GM12878 (cell line): ENCODE data around the gene PHETA2. TPM values are rescaled to one million over a fixed set of nuclear protein-coding genes. Genes with fewer than 3 reads are reported as not detected.
"Not testable (repeated sequence)": the region's sequence is repeated elsewhere in the genome, so short reads cannot be mapped to it uniquely, and the experiment has no call there.

ENCODE experiments used
- ATAC-seq: fragments of 200-7000 bp; cut with Tn5 transposase; 3 replicates; pipeline ENCODE4 v1.9.1; 2020; ENCODE audit warnings: mild to moderate bottlenecking, moderate library complexity
- BruUV-seq: library from RNA; stranded (reverse); fragments of 400-500 nt; replicated peaks from 2 replicates; lab custom pipeline; 2021; lab: Mats Ljungman, UMichigan
- CTCF ChIA-PET: fragments of 300-600 bp; sonication (Branson Sonifier 250); formaldehyde crosslinking; extraction: SDS; loops from one replicate; lab custom pipeline; 2021; ENCODE audit warnings: inconsistent platforms; lab: Yijun Ruan, JAX
- POLR2A ChIA-PET: fragments of 350-600 bp; formaldehyde crosslinking; extraction: SDS; loops from one replicate; lab custom pipeline; 2021; ENCODE audit warnings: inconsistent platforms; lab: Charles Lee
- RAD21 ChIA-PET: fragments of 300-600 bp; sonication (Branson Sonifier 250); formaldehyde crosslinking; loops from one replicate; lab custom pipeline; 2023; ENCODE audit warnings: antibody characterized with exemption; ENCODE audit not compliant: unreplicated experiment; lab: Charles Lee
- SMC1A ChIA-PET: fragments of 300-600 bp; sonication (Branson Sonifier 250); formaldehyde crosslinking; loops from one replicate; lab custom pipeline; 2023; ENCODE audit not compliant: unreplicated experiment, uncharacterized antibody; lab: Charles Lee
- DNase-seq: peaks from one replicate; pipeline ENCODE4 v3.0.0-alpha.2; 2011; ENCODE audit warnings: low read depth, low spot score
- FAIRE-seq: peaks from 3 replicates; lab custom pipeline; 2011; peaks lifted over from hg19 to GRCh38; lab: Jason Lieb, UNC
- H2AFZ ChIP-seq: 2 replicates; pipeline ENCODE4 v1.6.0; 2011; ENCODE audit warnings: low read depth, low read length, control low read depth; ENCODE audit not compliant: control insufficient read depth
- H3K27ac ChIP-seq: 2 replicates; pipeline ENCODE4 v1.5.1; 2011; ENCODE audit warnings: control low read depth; ENCODE audit not compliant: control insufficient read depth, insufficient read depth
- H3K27me3 ChIP-seq, 2 experiments: replicated peaks in 1 of 2; 2 replicates each; pipeline versions ENCODE4 v1.6.0 to v1.6.1; 2011; ENCODE audit warnings: low read length in 1 of 2; ENCODE audit not compliant: control insufficient read depth in 2 of 2, insufficient read depth in 2 of 2
- H3K36me3 ChIP-seq, 2 experiments: 2 replicates each; pipeline ENCODE4 v1.5.1; 2011; ENCODE audit warnings: low read length in 1 of 2; ENCODE audit not compliant: control insufficient read depth in 2 of 2, insufficient read depth in 2 of 2
- H3K4me1 ChIP-seq: 2 replicates; pipeline ENCODE4 v1.6.1; 2011; ENCODE audit warnings: mild to moderate bottlenecking, low read length, moderate library complexity, mixed read lengths; ENCODE audit not compliant: control insufficient read depth, insufficient read depth
- H3K4me2 ChIP-seq: 2 replicates; pipeline ENCODE4 v1.6.0; 2011; ENCODE audit warnings: control low read depth; ENCODE audit not compliant: control insufficient read depth, insufficient read depth
- H3K4me3 ChIP-seq: fragments of 200-600 bp; sonication (generic); 2 replicates; pipeline ENCODE4 v1.5.1; 2016
- H3K79me2 ChIP-seq: 2 replicates; pipeline ENCODE4 v1.6.0; 2011; ENCODE audit warnings: low read length; ENCODE audit not compliant: control insufficient read depth, insufficient read depth
- H3K9ac ChIP-seq: 2 replicates; pipeline ENCODE4 v1.8.0; 2011; ENCODE audit warnings: low read length, control low read depth, mixed read lengths; ENCODE audit not compliant: control insufficient read depth, insufficient read depth
- H3K9me3 ChIP-seq: replicated peaks from 3 replicates; pipeline ENCODE4 v1.5.1; 2011; ENCODE audit warnings: mild to moderate bottlenecking, low read length; ENCODE audit not compliant: control insufficient read depth, insufficient read depth
- H4K20me1 ChIP-seq: 2 replicates; pipeline ENCODE4 v1.6.0; 2011; ENCODE audit not compliant: control insufficient read depth, insufficient read depth
- BMI1 ChIP-seq: fragments of 450-650 bp; IDR thresholded peaks from 2 replicates; pipeline ENCODE4 v1.6.1; 2016; ENCODE audit warnings: mild to moderate bottlenecking, moderate library complexity, borderline replicate concordance
- E2F4 ChIP-seq: IDR thresholded peaks from 2 replicates; pipeline ENCODE4 v1.6.1; 2012; ENCODE audit warnings: low read depth, low read length, improper control_type of control experiment
- MYB ChIP-seq: fragments of 150-350 bp; IDR thresholded peaks from 2 replicates; pipeline ENCODE4 v1.6.1; 2014; ENCODE audit warnings: mild to moderate bottlenecking, low read depth, low read length, borderline replicate concordance
- NR2C1 ChIP-seq: fragments of 450-650 bp; IDR thresholded peaks from 2 replicates; pipeline ENCODE4 v1.6.1; 2017; ENCODE audit warnings: antibody characterized with exemption, mild to moderate bottlenecking, moderate library complexity
- NR2F1 ChIP-seq: fragments of 450-650 bp; conservative IDR thresholded peaks from 2 replicates; pipeline ENCODE4 v1.6.1; 2017; ENCODE audit warnings: mild to moderate bottlenecking
- SMC3 ChIP-seq: IDR thresholded peaks from 2 replicates; pipeline ENCODE4 v1.6.1; 2011; ENCODE audit warnings: low read length, improper control_type of control experiment, borderline replicate concordance
- STAT3 ChIP-seq: IDR thresholded peaks from 2 replicates; pipeline ENCODE4 v1.6.1; 2011; ENCODE audit warnings: low read depth, low read length, improper control_type of control experiment
- WGBS: methylation state at CpG from one replicate; pipeline ENCODE4 v1.1.6; 2016; ENCODE audit warnings: low lambda C conversion rate; ENCODE audit not compliant: insufficient replicate concordance, insufficient coverage; ENCODE audit errors: missing lambda C conversion rate; 5-methylcytosine and 5-hydroxymethylcytosine counted together
- in situ Hi-C: fragments of 300-500 bp; cut with MboI; formaldehyde crosslinking; loops from 9 replicates; pipeline ENCODE4 v1.14.3; 2018; ENCODE audit warnings: mixed read lengths
- intact Hi-C: fragments of 100-400 bp; cut with micrococcal nuclease; formaldehyde crosslinking; loops from one replicate; pipeline ENCODE4 v1.14.2; 2022; ENCODE audit not compliant: unreplicated experiment
- polyA plus RNA-seq, 11 experiments: library from polyadenylated mRNA; depleted of rRNA in 4 of 11; unstranded in 6 of 11; stranded (reverse) in 5 of 11; fragments of >200 nt; fragmentation: Nextera tagmentation in 4 of 11; fragmentation: Illumina TruSeq in 1 of 11; extraction: Ambion mirVana in 4 of 11; extraction: Trizol in 1 of 11; gene quantifications; 1 replicate in 1 of 11; 2 replicates in 10 of 11; pipeline versions ENCODE4 v1.2.1 to v1.2.3, GENCODE V29; 2011 to 2016; ENCODE audit warnings: inconsistent platforms in 2 of 11, missing spikeins in 2 of 11, low read depth in 1 of 11
- small RNA-seq: library from RNA; depleted of rRNA; stranded (forward); fragments of <200 nt; gene quantifications from one replicate; pipeline ENCODE3, GENCODE V24; 2014
- total RNA-seq, 4 experiments: library from RNA; depleted of rRNA in 3 of 4; stranded (reverse); fragments of >200 nt in 3 of 4; fragmentation: Illumina TruSeq in 1 of 4; extraction: Trizol in 1 of 4; gene quantifications; 2 replicates each; pipeline versions ENCODE4 v1.2.1 to v1.2.3, GENCODE V29; 2013 to 2021

Gene PHETA2
- total and polyA plus RNA-seq, 10 of the 15 experiments (the other 5 are each of a cell fraction or from before 2014, with no cell fraction given), result 0.03 to 3.2 (median 1.7) TPM

GRCh38 chr22:42127606-42128005, 53.6 kb downstream of the PHETA2 start:
- no peak overlapping the region for H3K4me3 ChIP-seq

GRCh38 chr22:42128007-42128406, 54.0 kb downstream of the PHETA2 start:
- POLR2A ChIA-PET, RAD21 ChIA-PET, H3K27ac ChIP-seq, H3K9me3 ChIP-seq, CTCF ChIA-PET, H3K9ac ChIP-seq, ATAC-seq, intact Hi-C loops, H3K4me2 ChIP-seq, H3K36me3 ChIP-seq, FAIRE-seq, H3K27me3 ChIP-seq, BruUV-seq, H3K4me3 ChIP-seq, H4K20me1 ChIP-seq, SMC1A ChIA-PET, H2AFZ ChIP-seq, H3K79me2 ChIP-seq, H3K4me1 ChIP-seq, in situ Hi-C loops, DNase-seq: not testable (repeated sequence)
- 46% methylated on average over 13 of the region's 13 CpGs for WGBS

More at GRCh38 chr22:42127606-42128005, 53.6 kb downstream of the PHETA2 start:
- no peaks in the 10 kb centered on the region for H3K9me3 ChIP-seq
- 80% methylated on average over 16 of the region's 16 CpGs for WGBS
- no peak overlapping the region for H2AFZ ChIP-seq
- H3K36me3 ChIP-seq, result no peaks in the 10 kb centered on the region; a peak in 1 of 4 replicates
- CTCF ChIA-PET, result no interaction called here
- TF ChIP-seq MYB, result no peak
- no peak for TF ChIP-seq SMC3
- no peak for TF ChIP-seq E2F4
- no peak for TF ChIP-seq NR2C1
- no peak for TF ChIP-seq STAT3
- TF ChIP-seq BMI1, result no peak
- TF ChIP-seq NR2F1, result no peak
- H3K4me1 ChIP-seq, result no peaks in the 10 kb centered on the region
- H4K20me1 ChIP-seq, result no peaks in the 10 kb centered on the region
- no peak overlapping the region for H3K4me2 ChIP-seq
- no peak overlapping the region for H3K27ac ChIP-seq
- H3K79me2 ChIP-seq, result no peaks in the 10 kb centered on the region
- intact Hi-C loops, result no loop called here
- DNase-seq, result no peak
- no TSS peak for BruUV-seq
- POLR2A ChIA-PET, result no interaction called here
- ATAC-seq, result no peak
- RAD21 ChIA-PET, result no interaction called here
- SMC1A ChIA-PET, result no interaction called here
- no peak for FAIRE-seq
- no peak overlapping the region for H3K9ac ChIP-seq
- in situ Hi-C loops, result no loop called here
- no peaks in the 10 kb centered on the region for H3K27me3 ChIP-seq

Small RNA genes within 50 kb of the gene (small RNA-seq; reads per million reads assigned to genes)
- not detected for gene SNORD13P1

Other genes with a start within 250 kb of the PHETA2 start
Only the 7 nearest of the 11 such genes appear.
- 145 and 158 TPM in 2 replicates for gene CENPM, start 127.1 kb upstream of the PHETA2 start, total RNA-seq (2014; rRNA removed)
- 45.3 and 53.0 TPM in 2 replicates for gene CENPM, start 127.1 kb upstream of the PHETA2 start, total RNA-seq (2014; rRNA removed; fragmentation: Illumina TruSeq; extraction: Trizol)
- gene CENPM, start 127.1 kb upstream of the PHETA2 start, total RNA-seq (2021), result 81.6 and 84.4 TPM in 2 replicates
- gene CENPM, start 127.1 kb upstream of the PHETA2 start, polyA plus RNA-seq (2011; rRNA removed), result 26.6 and 67.9 TPM in 2 replicates
- 9.8 and 38.9 TPM in 2 replicates for gene CENPM, start 127.1 kb upstream of the PHETA2 start, polyA plus RNA-seq (2014; fragmentation: Illumina TruSeq; extraction: Trizol)
- 10 to 100 TPM; 36.7 to 62.3 TPM for gene CENPM, start 127.1 kb upstream of the PHETA2 start, polyA plus RNA-seq (2014; fragmentation: Nextera tagmentation; extraction: Ambion mirVana)
- gene CENPM, start 127.1 kb upstream of the PHETA2 start, polyA plus RNA-seq (2014; rRNA removed), result 126 and 148 TPM in 2 replicates
- gene CENPM, start 127.1 kb upstream of the PHETA2 start, polyA plus RNA-seq (2016; fragmentation: Nextera tagmentation; extraction: Ambion mirVana), result 100 to 1,000 TPM; 177 to 212 TPM
- gene SEPTIN3, start 104.8 kb upstream of the PHETA2 start, total RNA-seq (2014; rRNA removed), result 1.1 and 1.5 TPM in 2 replicates
- gene SEPTIN3, start 104.8 kb upstream of the PHETA2 start, total RNA-seq (2014; rRNA removed; fragmentation: Illumina TruSeq; extraction: Trizol), result 1.3 and 1.4 TPM in 2 replicates
- gene SEPTIN3, start 104.8 kb upstream of the PHETA2 start, total RNA-seq (2021), result 1.7 and 1.9 TPM in 2 replicates
- gene SEPTIN3, start 104.8 kb upstream of the PHETA2 start, polyA plus RNA-seq (2011; rRNA removed), result 0.43 and 0.52 TPM in 2 replicates
- 3.1 TPM in 2 replicates for gene SEPTIN3, start 104.8 kb upstream of the PHETA2 start, polyA plus RNA-seq (2014; fragmentation: Illumina TruSeq; extraction: Trizol)
- under 1 TPM; 0.39 to 0.60 TPM for gene SEPTIN3, start 104.8 kb upstream of the PHETA2 start, polyA plus RNA-seq (2014; fragmentation: Nextera tagmentation; extraction: Ambion mirVana)
- gene SEPTIN3, start 104.8 kb upstream of the PHETA2 start, polyA plus RNA-seq (2014; rRNA removed), result 1.5 and 1.8 TPM in 2 replicates
- under 1 TPM; 0.05 to 0.15 TPM for gene SEPTIN3, start 104.8 kb upstream of the PHETA2 start, polyA plus RNA-seq (2016; fragmentation: Nextera tagmentation; extraction: Ambion mirVana)
- 0.65 and 1.1 TPM in 2 replicates for gene WBP2NL, start 75.5 kb upstream of the PHETA2 start, total RNA-seq (2014; rRNA removed)
- 1.3 and 1.4 TPM in 2 replicates for gene WBP2NL, start 75.5 kb upstream of the PHETA2 start, total RNA-seq (2014; rRNA removed; fragmentation: Illumina TruSeq; extraction: Trizol)
- gene WBP2NL, start 75.5 kb upstream of the PHETA2 start, total RNA-seq (2021), result 1.5 and 1.8 TPM in 2 replicates
- gene WBP2NL, start 75.5 kb upstream of the PHETA2 start, polyA plus RNA-seq (2011; rRNA removed), result 0.46 and 0.88 TPM in 2 replicates
- gene WBP2NL, start 75.5 kb upstream of the PHETA2 start, polyA plus RNA-seq (2014; fragmentation: Illumina TruSeq; extraction: Trizol), result 1.7 and 2.8 TPM in 2 replicates
- gene WBP2NL, start 75.5 kb upstream of the PHETA2 start, polyA plus RNA-seq (2014; fragmentation: Nextera tagmentation; extraction: Ambion mirVana), result 1 to 10 TPM; 1.3 to 1.6 TPM
- gene WBP2NL, start 75.5 kb upstream of the PHETA2 start, polyA plus RNA-seq (2014; rRNA removed), result 0.70 and 1.9 TPM in 2 replicates
- gene WBP2NL, start 75.5 kb upstream of the PHETA2 start, polyA plus RNA-seq (2016; fragmentation: Nextera tagmentation; extraction: Ambion mirVana), result 1 to 10 TPM in 1 of 2 experiments, under 1 TPM in 1; 0.90 to 1.3 TPM
- 45.9 and 46.0 TPM in 2 replicates for gene NAGA, start 3.4 kb upstream of the PHETA2 start, total RNA-seq (2014; rRNA removed)
- gene NAGA, start 3.4 kb upstream of the PHETA2 start, total RNA-seq (2014; rRNA removed; fragmentation: Illumina TruSeq; extraction: Trizol), result 22.7 and 23.1 TPM in 2 replicates
- 33.9 and 34.4 TPM in 2 replicates for gene NAGA, start 3.4 kb upstream of the PHETA2 start, total RNA-seq (2021)
- gene NAGA, start 3.4 kb upstream of the PHETA2 start, polyA plus RNA-seq (2011; rRNA removed), result 14.5 and 29.8 TPM in 2 replicates
- gene NAGA, start 3.4 kb upstream of the PHETA2 start, polyA plus RNA-seq (2014; fragmentation: Illumina TruSeq; extraction: Trizol), result 19.6 and 32.6 TPM in 2 replicates
- 1 to 10 TPM; 9.3 to 9.8 TPM for gene NAGA, start 3.4 kb upstream of the PHETA2 start, polyA plus RNA-seq (2014; fragmentation: Nextera tagmentation; extraction: Ambion mirVana)
- gene NAGA, start 3.4 kb upstream of the PHETA2 start, polyA plus RNA-seq (2014; rRNA removed), result 43.7 and 45.0 TPM in 2 replicates
- 10 to 100 TPM; 34.1 to 39.0 TPM for gene NAGA, start 3.4 kb upstream of the PHETA2 start, polyA plus RNA-seq (2016; fragmentation: Nextera tagmentation; extraction: Ambion mirVana)
- gene SMDT1, start 5.5 kb downstream of the PHETA2 start, total RNA-seq (2014; rRNA removed), result 13.7 and 19.7 TPM in 2 replicates
- gene SMDT1, start 5.5 kb downstream of the PHETA2 start, total RNA-seq (2014; rRNA removed; fragmentation: Illumina TruSeq; extraction: Trizol), result 15.4 and 19.7 TPM in 2 replicates
- gene SMDT1, start 5.5 kb downstream of the PHETA2 start, total RNA-seq (2021), result 133 and 140 TPM in 2 replicates
- 57.4 and 69.4 TPM in 2 replicates for gene SMDT1, start 5.5 kb downstream of the PHETA2 start, polyA plus RNA-seq (2011; rRNA removed)
- gene SMDT1, start 5.5 kb downstream of the PHETA2 start, polyA plus RNA-seq (2014; fragmentation: Illumina TruSeq; extraction: Trizol), result 25.0 and 27.8 TPM in 2 replicates
- gene SMDT1, start 5.5 kb downstream of the PHETA2 start, polyA plus RNA-seq (2014; fragmentation: Nextera tagmentation; extraction: Ambion mirVana), result 10 to 100 TPM; 25.5 to 63.1 TPM
- 106 and 108 TPM in 2 replicates for gene SMDT1, start 5.5 kb downstream of the PHETA2 start, polyA plus RNA-seq (2014; rRNA removed)
- gene SMDT1, start 5.5 kb downstream of the PHETA2 start, polyA plus RNA-seq (2016; fragmentation: Nextera tagmentation; extraction: Ambion mirVana), result 100 to 1,000 TPM; 163 to 176 TPM
- gene NDUFA6, start 16.5 kb downstream of the PHETA2 start, total RNA-seq (2014; rRNA removed), result 87.9 and 94.9 TPM in 2 replicates
- gene NDUFA6, start 16.5 kb downstream of the PHETA2 start, total RNA-seq (2014; rRNA removed; fragmentation: Illumina TruSeq; extraction: Trizol), result 104 and 116 TPM in 2 replicates
- 85.9 and 101 TPM in 2 replicates for gene NDUFA6, start 16.5 kb downstream of the PHETA2 start, total RNA-seq (2021)
- 134 and 200 TPM in 2 replicates for gene NDUFA6, start 16.5 kb downstream of the PHETA2 start, polyA plus RNA-seq (2011; rRNA removed)
- 67.2 and 92.3 TPM in 2 replicates for gene NDUFA6, start 16.5 kb downstream of the PHETA2 start, polyA plus RNA-seq (2014; fragmentation: Illumina TruSeq; extraction: Trizol)
- 100 to 1,000 TPM; 473 to 511 TPM for gene NDUFA6, start 16.5 kb downstream of the PHETA2 start, polyA plus RNA-seq (2014; fragmentation: Nextera tagmentation; extraction: Ambion mirVana)
- 123 and 124 TPM in 2 replicates for gene NDUFA6, start 16.5 kb downstream of the PHETA2 start, polyA plus RNA-seq (2014; rRNA removed)
- 100 to 1,000 TPM; 302 to 320 TPM for gene NDUFA6, start 16.5 kb downstream of the PHETA2 start, polyA plus RNA-seq (2016; fragmentation: Nextera tagmentation; extraction: Ambion mirVana)
- 0.16 and 0.34 TPM in 2 replicates for gene CYP2D6, start 56.6 kb downstream of the PHETA2 start, total RNA-seq (2014; rRNA removed)
- 0.22 and 0.23 TPM in 2 replicates for gene CYP2D6, start 56.6 kb downstream of the PHETA2 start, total RNA-seq (2014; rRNA removed; fragmentation: Illumina TruSeq; extraction: Trizol)
- 0.43 and 1.0 TPM in 2 replicates for gene CYP2D6, start 56.6 kb downstream of the PHETA2 start, total RNA-seq (2021)
- gene CYP2D6, start 56.6 kb downstream of the PHETA2 start, polyA plus RNA-seq (2011; rRNA removed), result 0.50 and 1.4 TPM in 2 replicates
- gene CYP2D6, start 56.6 kb downstream of the PHETA2 start, polyA plus RNA-seq (2014; fragmentation: Illumina TruSeq; extraction: Trizol), result 0.37 and 0.54 TPM in 2 replicates
- gene CYP2D6, start 56.6 kb downstream of the PHETA2 start, polyA plus RNA-seq (2014; fragmentation: Nextera tagmentation; extraction: Ambion mirVana), result under 1 TPM; 0.08 to 0.15 TPM
- gene CYP2D6, start 56.6 kb downstream of the PHETA2 start, polyA plus RNA-seq (2014; rRNA removed), result 0.96 and 1.3 TPM in 2 replicates
- gene CYP2D6, start 56.6 kb downstream of the PHETA2 start, polyA plus RNA-seq (2016; fragmentation: Nextera tagmentation; extraction: Ambion mirVana), result under 1 TPM; 0.40 to 0.42 TPM